HepG2 (cell line): ENCODE data around the gene SIT1. TPM values are rescaled to one million over a fixed set of nuclear protein-coding genes. Genes with fewer than 3 reads are reported as not detected.

Experiments used
- AHR ChIP-seq: IDR thresholded peaks from 2 replicates; pipeline ENCODE4 v1.6.1; 2018; ENCODE audit warnings: missing genetic modification reagents, missing compliant biosample characterization
- ARNTL ChIP-seq: sonication (generic); formaldehyde crosslinking; IDR thresholded peaks from 2 replicates; pipeline ENCODE4 v1.4.0; 2020; ENCODE audit warnings: mild to moderate bottlenecking, missing genetic modification reagents
- BHLHE40 ChIP-seq: IDR thresholded peaks from 2 replicates; pipeline ENCODE4 v1.6.1; 2011; ENCODE audit warnings: low read length, improper control_type of control experiment
- HMG20A ChIP-seq: IDR thresholded peaks from 2 replicates; pipeline ENCODE4 v1.6.1; 2016; ENCODE audit warnings: borderline replicate concordance
- HOXA3 ChIP-seq: sonication (generic); formaldehyde crosslinking; IDR thresholded peaks from 2 replicates; pipeline ENCODE4 v1.5.0; 2020; ENCODE audit warnings: missing genetic modification reagents
- KLF15 ChIP-seq: sonication (generic); formaldehyde crosslinking; IDR thresholded peaks from 2 replicates; pipeline ENCODE4 v1.8.1; 2023; ENCODE audit warnings: borderline replicate concordance, mild to moderate bottlenecking, inconsistent platforms, missing genetic modification reagents, mixed read lengths
- MBD4 ChIP-seq: IDR thresholded peaks from 2 replicates; pipeline ENCODE4 v1.6.1; 2012; ENCODE audit warnings: low read length, inconsistent platforms, borderline replicate concordance
- NCOA1 ChIP-seq: sonication (generic); formaldehyde crosslinking; IDR thresholded peaks from 2 replicates; pipeline ENCODE4 v1.9.0; 2021; ENCODE audit warnings: missing genetic modification reagents
- RFX1 ChIP-seq: fragments of 450-650 bp; IDR thresholded peaks from 2 replicates; pipeline ENCODE4 v1.6.1; 2017
- SYNCRIP ChIP-seq: fragments of 200-400 bp; formaldehyde crosslinking; IDR thresholded peaks from 2 replicates; pipeline ENCODE4 v1.6.1; 2018; ENCODE audit warnings: mild to moderate bottlenecking, low read depth, low read length; ENCODE audit not compliant: insufficient read depth
- TCF7L2 ChIP-seq: IDR thresholded peaks from 2 replicates; pipeline ENCODE4 v1.6.1; 2011; ENCODE audit warnings: mild to moderate bottlenecking, low read depth, low read length, moderate library complexity
- ZFP82 ChIP-seq: sonication (generic); formaldehyde crosslinking; IDR thresholded peaks from 2 replicates; pipeline ENCODE4 v1.5.1; 2020; ENCODE audit warnings: mild to moderate bottlenecking, missing genetic modification reagents, borderline replicate concordance
- ZFY ChIP-seq: sonication (generic); formaldehyde crosslinking; IDR thresholded peaks from 2 replicates; pipeline ENCODE4 v1.4.0; 2020; ENCODE audit warnings: missing genetic modification reagents
- ZNF232 ChIP-seq: sonication (generic); formaldehyde crosslinking; IDR thresholded peaks from 2 replicates; pipeline ENCODE4 v1.4.0; 2020; ENCODE audit warnings: missing genetic modification reagents, borderline replicate concordance
- ZNF251 ChIP-seq: sonication (generic); formaldehyde crosslinking; IDR thresholded peaks from 2 replicates; pipeline ENCODE4 v1.9.0; 2021; ENCODE audit warnings: mild to moderate bottlenecking, missing genetic modification reagents
- ZNF484 ChIP-seq: sonication (generic); formaldehyde crosslinking; IDR thresholded peaks from 2 replicates; pipeline ENCODE4 v1.5.1; 2020; ENCODE audit warnings: mild to moderate bottlenecking, low read depth, missing genetic modification reagents, borderline replicate concordance
- ZNF644 ChIP-seq: IDR thresholded peaks from 2 replicates; pipeline ENCODE4 v1.6.1; 2016; ENCODE audit warnings: low read depth
- ZNF678 ChIP-seq: sonication (generic); formaldehyde crosslinking; IDR thresholded peaks from 2 replicates; pipeline ENCODE4 v1.4.0; 2020; ENCODE audit warnings: mild to moderate bottlenecking, missing genetic modification reagents
- ZSCAN29 ChIP-seq: sonication (generic); formaldehyde crosslinking; conservative IDR thresholded peaks from 2 replicates; pipeline ENCODE4 v1.4.0; 2020; ENCODE audit warnings: mild to moderate bottlenecking, missing genetic modification reagents
- polyA plus RNA-seq, 8 experiments: library from polyadenylated mRNA; depleted of rRNA in 3 of 8; stranded (reverse) in 7 of 8; unstranded in 1 of 8; fragments of >200 nt; fragmentation: Illumina TruSeq in 4 of 8; extraction: Trizol in 4 of 8; gene quantifications; 2 replicates each; pipeline versions ENCODE4 v1.2.1 to v1.2.3, GENCODE V29; 2011 to 2016; ENCODE audit warnings: low read depth in 4 of 8, missing spikeins in 1 of 8, mixed read lengths in 1 of 8; ENCODE audit not compliant: insufficient read depth in 1 of 8
- total RNA-seq, 5 experiments: library from RNA; depleted of rRNA; stranded (reverse); fragments of >200 nt; fragmentation: Illumina TruSeq; extraction: Trizol; gene quantifications; 2 replicates each; pipeline ENCODE4 v1.2.3, GENCODE V29; 2016; ENCODE audit warnings: low read depth in 1 of 5
- TF ChIP-seq, protein P1 (sequence below): sonication (generic); formaldehyde crosslinking; IDR thresholded peaks from 2 replicates; pipeline ENCODE4 v1.8.0; 2022; ENCODE audit warnings: missing genetic modification reagents, mild to moderate bottlenecking, inconsistent platforms, borderline replicate concordance
- TF ChIP-seq, protein P2 (sequence below): sonication (generic); formaldehyde crosslinking; IDR thresholded peaks from 2 replicates; pipeline ENCODE4 v1.8.0; 2022; ENCODE audit warnings: mild to moderate bottlenecking, missing genetic modification reagents, moderate library complexity
- TF ChIP-seq, protein P3 (sequence below): sonication (generic); formaldehyde crosslinking; IDR thresholded peaks from 2 replicates; pipeline ENCODE4 v1.8.1; 2023; ENCODE audit warnings: mild to moderate bottlenecking, missing genetic modification reagents
- TF ChIP-seq, protein P4 (sequence below): sonication (generic); formaldehyde crosslinking; IDR thresholded peaks from 2 replicates; pipeline ENCODE4 v1.5.1; 2020; ENCODE audit warnings: missing genetic modification reagents, mild to moderate bottlenecking, borderline replicate concordance
- TF ChIP-seq, protein P5 (sequence below): sonication (generic); formaldehyde crosslinking; IDR thresholded peaks from 2 replicates; pipeline ENCODE4 v1.5.0; 2020; ENCODE audit warnings: missing genetic modification reagents, mild to moderate bottlenecking, borderline replicate concordance

SIT1 gene
- total and polyA plus RNA-seq, 2 of the 13 experiments (the other 11 are each of a cell fraction or from before 2014, with no cell fraction given): 0.09 to 6.7 TPM

DNA sequence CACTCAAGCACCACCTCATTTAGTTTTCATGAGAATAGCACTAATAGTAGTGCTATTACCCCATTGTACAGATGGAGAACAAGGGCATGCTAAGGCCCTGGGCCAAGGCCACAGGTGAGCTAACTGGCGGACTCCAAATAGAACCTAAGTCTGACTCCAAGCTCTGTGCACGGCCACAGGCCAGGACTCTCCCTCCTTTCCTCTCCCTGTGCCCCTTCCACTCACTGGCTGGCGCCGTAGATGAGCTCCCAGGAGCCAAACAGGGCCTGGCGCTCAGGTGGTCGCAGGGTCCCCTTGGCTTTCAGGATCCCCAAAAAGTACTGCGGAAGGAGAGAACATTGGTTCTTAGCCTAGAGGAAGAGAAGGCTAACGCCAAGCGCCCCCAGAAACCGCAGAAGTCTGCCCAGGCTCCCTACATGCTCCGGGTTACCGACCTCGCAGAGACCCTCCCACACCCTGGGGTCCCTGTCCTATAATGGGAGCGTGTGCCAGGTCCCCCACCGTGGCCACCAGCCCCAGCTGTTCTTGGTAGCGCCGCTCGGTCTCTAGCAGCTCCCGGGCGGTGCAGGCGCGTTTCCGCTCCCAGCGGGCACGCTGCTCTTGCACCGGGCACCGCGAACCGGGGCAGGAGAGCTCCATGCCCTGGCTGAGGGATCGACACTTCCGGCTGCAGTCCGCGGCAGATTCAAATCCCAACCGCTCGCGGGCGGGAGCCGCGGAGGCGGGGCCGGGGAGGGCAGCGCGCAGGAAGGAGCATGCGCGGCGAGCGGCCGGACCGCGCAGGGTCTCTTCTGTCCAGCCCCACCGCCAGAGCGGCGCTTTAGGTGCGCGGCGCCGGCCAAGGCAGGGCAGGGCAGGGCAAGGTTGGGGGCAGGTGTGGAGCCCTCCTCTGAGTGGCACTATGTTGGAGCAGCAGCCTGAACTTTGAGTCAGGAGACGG is 14.1 kb upstream of the SIT1 start, which contains the start of gene ARHGEF39 (continued):
- TF ChIP-seq ZSCAN29 (CRISPR knock-in tag) (no peak), ZFP82 (CRISPR knock-in tag) (0 out of 2 replicates have a peak, but pooled peaks have one; percentile 37), ZNF644 (CRISPR knock-in tag) (no peak), SYNCRIP (no peak), TCF7L2 (no peak), NCOA1 (CRISPR knock-in tag) (peak; percentile 74; the same call in 1 of the 2 replicates), ZNF484 (CRISPR knock-in tag) (no peak), ZNF232 (no peak), ZNF678 (CRISPR knock-in tag) (no peak), ARNTL (CRISPR knock-in tag) (0 out of 2 replicates have a peak, but pooled peaks have one; percentile 46), ZFY (CRISPR knock-in tag) (peak; percentile 67), MBD4 (no peak), HMG20A (no peak), RFX1 (no peak), AHR (peak; percentile 48; the same call in 1 of the 2 replicates), ZNF251 (CRISPR knock-in tag) (no peak), KLF15 (no peak), BHLHE40 (no peak), HOXA3 (CRISPR knock-in tag) (peak; percentile 77; the same call in 1 of the 2 replicates)
- TF ChIP-seq, protein P1, sequence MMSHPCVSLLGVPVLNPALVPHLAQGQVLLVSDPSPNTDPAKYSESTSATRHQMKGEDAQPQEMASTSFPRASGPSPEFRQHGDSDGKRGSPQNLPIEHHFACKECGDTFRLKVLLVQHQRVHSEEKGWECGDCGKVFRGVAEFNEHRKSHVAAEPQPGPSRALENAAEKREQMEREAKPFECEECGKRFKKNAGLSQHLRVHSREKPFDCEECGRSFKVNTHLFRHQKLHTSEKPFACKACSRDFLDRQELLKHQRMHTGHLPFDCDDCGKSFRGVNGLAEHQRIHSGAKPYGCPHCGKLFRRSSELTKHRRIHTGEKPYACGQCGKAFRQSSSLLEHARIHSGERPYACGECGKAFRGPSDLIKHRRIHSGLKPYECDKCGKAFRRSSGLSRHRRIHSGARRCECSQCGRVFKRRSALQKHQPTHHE (CRISPR knock-in tag): peak; percentile 59; the same call in 1 of the 2 replicates
- TF ChIP-seq, protein P2, sequence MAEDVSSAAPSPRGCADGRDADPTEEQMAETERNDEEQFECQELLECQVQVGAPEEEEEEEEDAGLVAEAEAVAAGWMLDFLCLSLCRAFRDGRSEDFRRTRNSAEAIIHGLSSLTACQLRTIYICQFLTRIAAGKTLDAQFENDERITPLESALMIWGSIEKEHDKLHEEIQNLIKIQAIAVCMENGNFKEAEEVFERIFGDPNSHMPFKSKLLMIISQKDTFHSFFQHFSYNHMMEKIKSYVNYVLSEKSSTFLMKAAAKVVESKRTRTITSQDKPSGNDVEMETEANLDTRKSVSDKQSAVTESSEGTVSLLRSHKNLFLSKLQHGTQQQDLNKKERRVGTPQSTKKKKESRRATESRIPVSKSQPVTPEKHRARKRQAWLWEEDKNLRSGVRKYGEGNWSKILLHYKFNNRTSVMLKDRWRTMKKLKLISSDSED (CRISPR knock-in tag): no peak
- TF ChIP-seq, protein P3, sequence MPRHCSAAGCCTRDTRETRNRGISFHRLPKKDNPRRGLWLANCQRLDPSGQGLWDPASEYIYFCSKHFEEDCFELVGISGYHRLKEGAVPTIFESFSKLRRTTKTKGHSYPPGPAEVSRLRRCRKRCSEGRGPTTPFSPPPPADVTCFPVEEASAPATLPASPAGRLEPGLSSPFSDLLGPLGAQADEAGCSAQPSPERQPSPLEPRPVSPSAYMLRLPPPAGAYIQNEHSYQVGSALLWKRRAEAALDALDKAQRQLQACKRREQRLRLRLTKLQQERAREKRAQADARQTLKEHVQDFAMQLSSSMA: no peak
- TF ChIP-seq, protein P4, sequence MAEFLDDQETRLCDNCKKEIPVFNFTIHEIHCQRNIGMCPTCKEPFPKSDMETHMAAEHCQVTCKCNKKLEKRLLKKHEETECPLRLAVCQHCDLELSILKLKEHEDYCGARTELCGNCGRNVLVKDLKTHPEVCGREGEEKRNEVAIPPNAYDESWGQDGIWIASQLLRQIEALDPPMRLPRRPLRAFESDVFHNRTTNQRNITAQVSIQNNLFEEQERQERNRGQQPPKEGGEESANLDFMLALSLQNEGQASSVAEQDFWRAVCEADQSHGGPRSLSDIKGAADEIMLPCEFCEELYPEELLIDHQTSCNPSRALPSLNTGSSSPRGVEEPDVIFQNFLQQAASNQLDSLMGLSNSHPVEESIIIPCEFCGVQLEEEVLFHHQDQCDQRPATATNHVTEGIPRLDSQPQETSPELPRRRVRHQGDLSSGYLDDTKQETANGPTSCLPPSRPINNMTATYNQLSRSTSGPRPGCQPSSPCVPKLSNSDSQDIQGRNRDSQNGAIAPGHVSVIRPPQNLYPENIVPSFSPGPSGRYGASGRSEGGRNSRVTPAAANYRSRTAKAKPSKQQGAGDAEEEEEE (CRISPR knock-in tag): no peak
- TF ChIP-seq, protein P5, sequence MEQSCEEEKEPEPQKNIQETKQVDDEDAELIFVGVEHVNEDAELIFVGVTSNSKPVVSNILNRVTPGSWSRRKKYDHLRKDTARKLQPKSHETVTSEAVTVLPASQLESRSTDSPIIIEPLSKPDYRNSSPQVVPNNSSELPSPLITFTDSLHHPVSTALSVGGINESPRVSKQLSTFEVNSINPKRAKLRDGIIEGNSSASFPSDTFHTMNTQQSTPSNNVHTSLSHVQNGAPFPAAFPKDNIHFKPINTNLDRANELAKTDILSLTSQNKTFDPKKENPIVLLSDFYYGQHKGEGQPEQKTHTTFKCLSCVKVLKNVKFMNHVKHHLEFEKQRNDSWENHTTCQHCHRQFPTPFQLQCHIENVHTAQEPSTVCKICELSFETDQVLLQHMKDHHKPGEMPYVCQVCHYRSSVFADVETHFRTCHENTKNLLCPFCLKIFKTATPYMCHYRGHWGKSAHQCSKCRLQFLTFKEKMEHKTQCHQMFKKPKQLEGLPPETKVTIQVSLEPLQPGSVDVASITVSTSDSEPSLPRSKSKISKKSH: no peak; the same call in 1 of the 2 replicates
